ENCODE results near the gene SLC22A1.
"Not testable (repeated sequence)": the region's sequence is repeated elsewhere in the genome, so short reads cannot be mapped to it uniquely, and the experiment has no call there.

Gene SLC22A1

GRCh38 chr6:160088069-160088783 lies 33.4 kb upstream of the SLC22A1 start:
- DNase-seq, result no peak
- H3K36me3 Mint-ChIP-seq (ENCODE audit: low read depth), result peaks cover 92% of the 10 kb centered on the region
- no peaks in the 10 kb centered on the region for H3K27me3 Mint-ChIP-seq
- H3K9me3 Mint-ChIP-seq, result no peaks in the 10 kb centered on the region
- H3K4me1 Mint-ChIP-seq (ENCODE audit: low read depth), result peaks cover 15% of the 10 kb centered on the region
- no peak overlapping the region for H3K4me3 Mint-ChIP-seq
- H3K27ac Mint-ChIP-seq, result peak overlapping the region; percentile 28

DNA sequence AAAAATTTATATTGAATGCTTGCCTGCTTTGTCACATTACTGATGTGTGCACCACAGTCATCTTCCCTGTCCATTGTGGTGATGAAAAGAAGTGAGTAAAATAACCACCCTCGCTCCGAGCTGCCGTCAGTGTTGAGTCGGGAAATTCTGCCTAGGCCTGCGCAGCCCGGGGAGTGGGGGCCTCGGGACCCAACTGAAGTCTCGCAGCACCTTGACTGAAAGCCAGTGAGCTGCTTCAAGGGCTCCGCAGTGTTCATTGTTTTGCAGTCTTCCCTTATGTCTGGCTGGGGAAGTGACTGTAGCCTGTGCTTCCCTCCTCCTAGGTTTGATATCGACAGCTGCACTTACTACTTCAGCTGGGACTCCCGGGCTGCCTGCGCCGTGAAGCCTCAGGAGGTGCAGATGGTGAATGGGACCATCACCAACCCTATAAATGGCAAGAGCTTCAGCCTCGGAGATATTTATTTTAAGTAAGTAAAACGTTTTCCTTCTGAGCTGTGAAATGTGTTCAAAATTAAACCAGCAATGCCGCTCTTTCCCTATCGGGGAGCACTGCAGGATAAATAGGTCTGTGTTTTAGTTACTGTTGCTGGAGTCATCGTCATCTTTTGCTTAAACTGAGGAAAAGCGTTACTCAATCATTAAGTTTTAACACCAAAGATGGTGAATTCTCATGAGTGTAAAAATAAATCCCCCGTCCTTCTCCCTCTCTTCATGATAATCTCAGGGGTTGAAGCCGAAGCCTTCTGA lies 32.7 kb upstream of the SLC22A1 start:
- peaks cover 92% of the 10 kb centered on the region for H3K36me3 Mint-ChIP-seq (ENCODE audit: low read depth)
- no peaks in the 10 kb centered on the region for H3K9me3 Mint-ChIP-seq
- H3K4me1 Mint-ChIP-seq (ENCODE audit: low read depth), result peaks cover 15% of the 10 kb centered on the region
- no peaks in the 10 kb centered on the region for H3K27me3 Mint-ChIP-seq
- H3K4me3 Mint-ChIP-seq, result no peak overlapping the region
- no peak overlapping the region for H3K27ac Mint-ChIP-seq
- DNase-seq, result no peak

GRCh38 chr6:160089534-160089897 lies 32.1 kb upstream of the SLC22A1 start:
- Mint-ChIP-seq H3K27me3 (no peaks in the 10 kb centered on the region), H3K9me3 (no peaks in the 10 kb centered on the region), H3K4me3 (no peak overlapping the region), H3K4me1 (ENCODE audit: low read depth) (peaks cover 12% of the 10 kb centered on the region), H3K27ac (no peak overlapping the region), H3K36me3 (ENCODE audit: low read depth) (peaks cover 92% of the 10 kb centered on the region)
- DNase-seq, result no peak

DNA sequence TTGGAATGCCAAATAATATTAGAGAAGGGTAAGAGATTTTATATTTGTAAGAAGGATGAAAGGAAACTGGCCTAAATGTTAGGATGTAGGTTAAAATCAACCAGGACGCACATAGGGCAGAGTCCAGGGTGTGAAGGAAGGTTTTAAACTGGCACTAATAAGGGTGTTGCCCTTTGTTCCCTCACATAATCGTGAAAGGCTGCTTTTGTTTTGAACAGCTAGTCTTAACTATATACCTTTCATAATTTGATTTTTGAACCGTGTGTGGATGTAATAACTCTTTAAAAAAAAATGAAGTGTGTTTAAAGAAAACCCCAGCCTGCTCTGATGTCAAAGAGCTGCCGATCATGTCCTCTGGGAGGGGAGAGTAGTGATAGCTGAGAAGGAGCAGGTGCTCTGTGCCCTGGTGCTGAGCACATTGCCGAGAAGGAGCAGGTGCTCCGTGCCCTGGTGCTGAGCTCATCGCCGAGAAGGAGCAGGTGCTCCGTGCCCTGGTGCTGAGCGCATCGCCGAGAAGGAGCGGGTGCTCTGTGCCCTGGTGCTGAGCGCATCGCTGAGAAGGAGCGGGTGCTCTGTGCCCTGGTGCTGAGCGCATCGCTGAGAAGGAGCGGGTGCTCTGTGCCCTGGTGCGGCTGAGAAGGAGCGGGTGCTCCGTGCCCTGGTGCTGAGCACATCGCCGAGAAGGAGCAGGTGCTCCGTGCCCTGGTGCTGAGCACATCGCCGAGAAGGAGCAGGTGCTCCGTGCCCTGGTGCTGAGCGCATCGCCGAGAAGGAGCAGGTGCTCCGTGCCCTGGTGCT lies 31.0 kb upstream of the SLC22A1 start:
- not testable (repeated sequence) for H3K9me3 Mint-ChIP-seq; H3K27ac Mint-ChIP-seq; H3K27me3 Mint-ChIP-seq; H3K4me3 Mint-ChIP-seq; H3K4me1 Mint-ChIP-seq (ENCODE audit: low read depth); DNase-seq
- H3K36me3 Mint-ChIP-seq (ENCODE audit: low read depth), result peaks cover 90% of the 10 kb centered on the region

GRCh38 chr6:160092176-160092575 lies 29.4 kb upstream of the SLC22A1 start:
- peaks cover 90% of the 10 kb centered on the region for H3K36me3 Mint-ChIP-seq (ENCODE audit: low read depth)
- not testable (repeated sequence) for H3K4me3 Mint-ChIP-seq; H3K4me1 Mint-ChIP-seq (ENCODE audit: low read depth); H3K9me3 Mint-ChIP-seq; H3K27me3 Mint-ChIP-seq; H3K27ac Mint-ChIP-seq; DNase-seq

DNA sequence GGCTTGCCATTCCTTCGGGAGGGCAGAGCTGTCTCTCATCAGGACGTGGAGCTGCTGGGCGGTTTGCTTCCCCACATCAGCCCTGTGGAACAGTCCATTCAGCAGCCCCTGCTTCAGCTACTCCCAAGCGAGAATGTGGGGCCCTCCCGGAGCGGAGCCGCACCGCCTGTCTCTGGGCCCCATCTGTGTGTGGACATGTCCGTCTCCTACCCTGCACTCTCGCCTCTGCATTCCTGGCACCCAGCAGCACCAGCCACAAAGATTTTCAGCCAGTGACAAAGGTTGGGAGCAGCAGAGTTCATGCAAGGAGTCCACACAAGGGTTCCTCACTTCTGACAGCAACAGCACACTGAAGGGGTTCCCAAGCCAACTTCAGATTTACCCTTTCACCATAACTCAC lies 29.0 kb upstream of the SLC22A1 start:
- no peak overlapping the region for H3K27ac Mint-ChIP-seq

DNA sequence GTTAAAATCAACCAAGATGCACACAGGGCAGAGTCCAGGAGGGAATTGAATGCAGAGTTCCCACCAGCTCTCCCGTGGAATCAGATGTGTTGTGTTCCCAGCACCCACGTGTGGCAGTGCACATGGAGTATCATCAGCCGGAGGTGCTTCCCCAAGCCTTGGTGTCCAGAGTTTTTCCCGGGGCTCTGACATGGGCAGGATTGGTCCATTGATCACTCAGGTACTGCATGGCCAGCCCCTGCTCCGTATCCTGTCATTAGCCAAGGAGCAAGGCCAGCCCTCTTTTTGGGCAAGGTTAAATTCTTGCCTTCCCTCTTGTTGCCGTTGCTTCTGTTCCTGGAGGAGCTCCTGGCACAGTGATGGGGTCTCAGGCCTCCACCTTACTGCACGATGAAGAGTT lies 28.6 kb upstream of the SLC22A1 start:
- no peak overlapping the region for H3K4me3 Mint-ChIP-seq

More for the DNA sequence above, 29.0 kb upstream of the SLC22A1 start:
- Mint-ChIP-seq H3K27me3 (no peaks in the 10 kb centered on the region), H3K9me3 (no peaks in the 10 kb centered on the region), H3K4me1 (ENCODE audit: low read depth) (no peaks in the 10 kb centered on the region), H3K4me3 (no peak overlapping the region), H3K36me3 (ENCODE audit: low read depth) (peaks cover 91% of the 10 kb centered on the region)
- DNase-seq, result no peak

GRCh38 chr6:160093946-160094345 lies 27.7 kb upstream of the SLC22A1 start:
- no peak overlapping the region for H3K27ac Mint-ChIP-seq
- no peaks in the 10 kb centered on the region for H3K27me3 Mint-ChIP-seq
- H3K4me3 Mint-ChIP-seq, result no peak overlapping the region
- DNase-seq, result no peak
- H3K9me3 Mint-ChIP-seq, result no peaks in the 10 kb centered on the region
- H3K36me3 Mint-ChIP-seq (ENCODE audit: low read depth), result peaks cover 92% of the 10 kb centered on the region
- H3K4me1 Mint-ChIP-seq (ENCODE audit: low read depth), result peaks cover 6% of the 10 kb centered on the region

More for the DNA sequence above, 28.6 kb upstream of the SLC22A1 start:
- H3K27ac Mint-ChIP-seq, result no peak overlapping the region
- H3K27me3 Mint-ChIP-seq, result no peaks in the 10 kb centered on the region
- peaks cover 92% of the 10 kb centered on the region for H3K36me3 Mint-ChIP-seq (ENCODE audit: low read depth)
- peaks cover 1% of the 10 kb centered on the region for H3K4me1 Mint-ChIP-seq (ENCODE audit: low read depth)
- DNase-seq, result no peak
- no peaks in the 10 kb centered on the region for H3K9me3 Mint-ChIP-seq

GRCh38 chr6:160095146-160095845 lies 26.3 kb upstream of the SLC22A1 start:
- no peak overlapping the region for H3K4me3 Mint-ChIP-seq
- H3K9me3 Mint-ChIP-seq, result no peaks in the 10 kb centered on the region
- H3K4me1 Mint-ChIP-seq (ENCODE audit: low read depth), result peaks cover 14% of the 10 kb centered on the region
- H3K36me3 Mint-ChIP-seq (ENCODE audit: low read depth), result peaks cover 87% of the 10 kb centered on the region
- no peak for DNase-seq
- H3K27ac Mint-ChIP-seq, result no peak overlapping the region
- no peaks in the 10 kb centered on the region for H3K27me3 Mint-ChIP-seq

DNA sequence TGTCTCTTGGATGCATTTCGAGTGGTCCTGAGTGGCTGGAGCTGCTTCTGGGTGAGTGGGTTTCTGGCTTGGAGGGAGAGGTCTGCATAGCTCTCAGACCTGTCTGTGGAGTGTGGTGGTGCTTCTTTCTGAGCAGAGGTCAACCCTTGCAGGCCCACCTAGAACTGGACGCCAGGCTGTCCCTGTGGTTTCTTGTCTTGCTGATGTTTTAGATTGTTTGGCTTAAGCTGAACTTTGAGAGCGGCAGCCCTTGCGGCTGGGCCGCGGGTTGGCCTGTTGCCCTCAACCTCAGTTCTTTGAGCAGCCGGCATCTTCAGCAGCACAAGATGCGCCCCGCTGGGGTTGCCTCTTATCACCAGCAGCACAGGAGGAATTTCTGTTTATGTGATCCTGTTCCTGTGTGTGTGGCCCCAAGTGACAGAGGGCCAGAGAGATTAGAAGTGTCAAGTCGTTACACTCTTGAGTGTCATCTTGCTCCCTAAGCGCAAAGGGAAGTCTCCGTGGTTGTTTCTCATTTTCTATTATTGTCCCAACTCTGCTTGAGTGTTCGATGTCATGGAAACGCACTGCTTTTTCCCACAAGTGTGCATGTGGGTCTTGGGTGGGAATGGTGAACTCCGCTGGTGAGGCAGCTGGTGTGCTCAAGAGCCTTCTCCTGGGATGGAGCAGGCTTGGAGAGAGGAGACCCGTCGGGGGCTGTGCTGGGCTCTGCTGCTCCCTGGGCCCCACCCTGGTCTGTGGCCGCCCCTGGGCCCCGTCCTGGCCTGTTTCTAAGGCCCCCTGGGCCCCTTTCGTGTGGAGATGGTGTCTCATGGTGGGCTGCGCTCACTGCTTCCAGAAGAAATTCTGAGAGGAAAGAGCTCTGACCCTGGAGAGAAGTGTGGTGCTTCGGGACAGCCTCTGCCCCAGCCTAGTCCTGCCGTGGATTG lies 20.1 kb upstream of the SLC22A1 start:
- Mint-ChIP-seq H3K27ac (peak overlapping the region; percentile 70), H3K27me3 (no peaks in the 10 kb centered on the region), H3K4me3 (no peak overlapping the region), H3K4me1 (ENCODE audit: low read depth) (peaks cover 22% of the 10 kb centered on the region), H3K36me3 (ENCODE audit: low read depth) (peaks cover 90% of the 10 kb centered on the region), H3K9me3 (no peaks in the 10 kb centered on the region)
- no peak for DNase-seq

DNA sequence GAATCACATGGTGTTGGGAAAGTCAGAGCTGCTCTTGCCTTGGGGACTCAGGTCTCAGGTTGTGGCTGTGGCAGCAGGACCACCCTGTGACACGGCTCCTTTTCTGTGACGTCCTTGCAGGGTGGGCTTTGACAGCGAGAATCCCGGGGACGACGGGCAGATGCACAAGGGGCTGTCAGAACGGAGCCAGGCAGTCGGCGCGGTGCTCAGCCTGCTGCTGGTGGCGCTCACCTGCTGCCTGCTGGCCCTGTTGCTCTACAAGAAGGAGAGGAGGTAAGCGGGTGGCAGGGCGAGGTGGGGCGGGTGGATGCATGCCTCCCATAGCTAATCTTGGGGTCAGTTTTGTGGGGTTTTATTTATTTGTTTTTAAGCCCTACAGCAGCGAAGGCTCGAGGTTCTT lies 19.2 kb upstream of the SLC22A1 start:
- Mint-ChIP-seq H3K4me3 (no peak overlapping the region), H3K27me3 (no peaks in the 10 kb centered on the region)

GRCh38 chr6:160102956-160103824 lies 18.4 kb upstream of the SLC22A1 start:
- no peak for DNase-seq

More for the DNA sequence above, 19.2 kb upstream of the SLC22A1 start:
- peaks cover 89% of the 10 kb centered on the region for H3K36me3 Mint-ChIP-seq (ENCODE audit: low read depth)
- H3K4me1 Mint-ChIP-seq (ENCODE audit: low read depth), result peaks cover 23% of the 10 kb centered on the region
- peak overlapping the region; percentile 57 for H3K27ac Mint-ChIP-seq
- no peaks in the 10 kb centered on the region for H3K9me3 Mint-ChIP-seq
- DNase-seq, result no peak

GRCh38 chr6:160103825-160104100 lies 17.9 kb upstream of the SLC22A1 start:
- peaks cover 24% of the 10 kb centered on the region for H3K4me1 Mint-ChIP-seq (ENCODE audit: low read depth)
- DNase-seq, result no peak
- no peak overlapping the region for H3K27ac Mint-ChIP-seq
- H3K27me3 Mint-ChIP-seq, result no peaks in the 10 kb centered on the region
- no peaks in the 10 kb centered on the region for H3K9me3 Mint-ChIP-seq
- no peak overlapping the region for H3K4me3 Mint-ChIP-seq
- H3K36me3 Mint-ChIP-seq (ENCODE audit: low read depth), result peaks cover 85% of the 10 kb centered on the region

More at GRCh38 chr6:160102956-160103824, 18.4 kb upstream of the SLC22A1 start:
- no peaks in the 10 kb centered on the region for H3K9me3 Mint-ChIP-seq
- no peak overlapping the region for H3K4me3 Mint-ChIP-seq
- peak overlapping the region; percentile 37 for H3K27ac Mint-ChIP-seq
- H3K4me1 Mint-ChIP-seq (ENCODE audit: low read depth), result peaks cover 25% of the 10 kb centered on the region
- no peaks in the 10 kb centered on the region for H3K27me3 Mint-ChIP-seq
- peaks cover 89% of the 10 kb centered on the region for H3K36me3 Mint-ChIP-seq (ENCODE audit: low read depth)

Data from activated T-cell treated with anti-CD3 and anti-CD28 coated beads, Interleukin-2, amount 50 U/mL, for 24 hours (primary cell).